22Rv1 (cell line): ENCODE results near the gene PIAS4.

Experiments
- CTCF ChIP-seq: fragments of 450-650 bp; IDR thresholded peaks from 2 replicates; pipeline ENCODE4 v1.5.1; 2017; ENCODE audit warnings: mild to moderate bottlenecking
- ZFX ChIP-seq: fragments of 450-650 bp; IDR thresholded peaks from 2 replicates; pipeline ENCODE4 v1.6.1; 2017; ENCODE audit warnings: antibody characterized with exemption, borderline replicate concordance

GRCh38 chr19:4068047-4068966 is 60.8 kb downstream of the PIAS4 start:
- TF ChIP-seq CTCF: no peak
- TF ChIP-seq ZFX: no peak
